GM18861 (cell line): Measurements from ENCODE around the gene CCNDBP1.
"Not testable (repeated sequence)": the region's sequence is repeated elsewhere in the genome, so short reads cannot be mapped to it uniquely, and the experiment has no call there.

ENCODE experiments used
- ATAC-seq: cut with Tn5 transposase; IDR thresholded peaks from one replicate; pipeline ENCODE4 v1.9.1; 2021; ENCODE audit not compliant: unreplicated experiment

CCNDBP1 gene

DNA sequence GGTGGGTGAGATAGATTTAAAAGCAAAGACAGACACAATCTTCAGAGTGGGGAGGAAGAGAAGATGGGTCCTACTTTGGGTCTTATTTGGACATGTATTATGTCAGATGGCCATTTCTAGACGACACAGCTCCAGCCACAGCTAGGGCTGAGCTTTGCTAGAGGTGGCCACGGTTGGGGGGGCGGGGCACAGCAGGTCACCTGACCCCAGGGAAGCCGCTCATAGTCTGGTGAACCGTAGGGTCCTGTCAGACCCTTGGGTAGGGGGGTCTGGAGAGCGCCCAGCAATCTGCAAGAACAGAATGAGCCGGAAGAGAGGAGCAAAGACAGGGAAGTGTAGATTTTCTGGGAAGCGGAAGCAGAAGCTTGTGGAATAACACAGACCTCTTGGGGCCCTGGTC, 29.0 kb downstream of the CCNDBP1 start:
- no peak for ATAC-seq

DNA sequence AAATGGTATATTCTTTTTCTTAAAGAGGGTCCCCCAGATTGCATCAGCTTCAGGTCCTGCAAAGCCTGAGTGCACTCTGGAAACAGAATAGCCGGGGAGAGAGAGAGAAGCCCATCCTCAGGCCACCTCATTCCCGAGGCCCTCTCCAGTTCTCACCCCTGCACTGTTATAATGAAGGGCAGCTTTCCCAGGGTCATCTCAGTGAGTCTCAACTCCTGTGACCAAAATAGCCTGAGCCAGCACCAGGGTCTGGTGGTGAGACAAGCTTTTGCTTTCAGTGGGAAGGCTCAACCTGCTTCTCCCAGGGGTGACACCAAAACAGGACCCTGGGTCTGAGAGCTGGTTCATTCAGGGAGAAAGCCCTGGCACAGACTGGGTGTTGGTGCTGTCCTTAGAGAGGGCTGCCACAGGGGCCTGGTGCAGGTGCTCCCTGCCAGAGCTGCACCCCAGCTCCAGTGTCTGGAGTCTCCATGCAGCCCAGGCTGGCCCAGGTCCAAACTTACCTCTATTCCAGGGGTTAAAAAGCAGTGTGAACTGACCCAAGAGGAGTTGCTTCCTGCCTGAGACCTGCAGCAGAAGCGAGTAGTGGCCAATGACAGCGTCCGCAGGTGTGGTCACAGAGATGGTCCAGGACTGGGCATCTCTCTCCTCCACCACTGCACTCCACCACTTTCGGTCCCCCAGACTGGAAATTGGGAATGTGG, 29.5 kb downstream of the CCNDBP1 start:
- no peak for ATAC-seq

DNA sequence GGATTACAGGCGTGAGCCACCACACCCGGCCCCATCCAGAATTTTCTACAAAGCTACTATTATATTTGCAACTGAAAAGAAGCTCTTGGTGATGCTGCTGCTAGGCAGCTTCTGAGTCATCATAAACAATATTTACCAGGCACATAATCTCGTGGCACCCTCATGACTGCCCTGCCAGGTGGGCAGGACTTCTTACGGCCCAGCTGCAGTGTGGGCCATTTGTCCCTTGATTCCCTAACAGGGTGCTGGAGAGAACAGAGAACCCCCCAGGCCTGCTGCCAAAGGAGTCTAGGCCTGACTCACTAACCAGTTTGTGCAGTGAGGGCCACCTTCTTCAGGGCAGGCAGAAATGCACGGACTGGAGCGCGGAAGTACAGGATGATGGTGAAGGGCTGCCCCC, 30.8 kb downstream of the CCNDBP1 start:
- ATAC-seq: no peak

DNA sequence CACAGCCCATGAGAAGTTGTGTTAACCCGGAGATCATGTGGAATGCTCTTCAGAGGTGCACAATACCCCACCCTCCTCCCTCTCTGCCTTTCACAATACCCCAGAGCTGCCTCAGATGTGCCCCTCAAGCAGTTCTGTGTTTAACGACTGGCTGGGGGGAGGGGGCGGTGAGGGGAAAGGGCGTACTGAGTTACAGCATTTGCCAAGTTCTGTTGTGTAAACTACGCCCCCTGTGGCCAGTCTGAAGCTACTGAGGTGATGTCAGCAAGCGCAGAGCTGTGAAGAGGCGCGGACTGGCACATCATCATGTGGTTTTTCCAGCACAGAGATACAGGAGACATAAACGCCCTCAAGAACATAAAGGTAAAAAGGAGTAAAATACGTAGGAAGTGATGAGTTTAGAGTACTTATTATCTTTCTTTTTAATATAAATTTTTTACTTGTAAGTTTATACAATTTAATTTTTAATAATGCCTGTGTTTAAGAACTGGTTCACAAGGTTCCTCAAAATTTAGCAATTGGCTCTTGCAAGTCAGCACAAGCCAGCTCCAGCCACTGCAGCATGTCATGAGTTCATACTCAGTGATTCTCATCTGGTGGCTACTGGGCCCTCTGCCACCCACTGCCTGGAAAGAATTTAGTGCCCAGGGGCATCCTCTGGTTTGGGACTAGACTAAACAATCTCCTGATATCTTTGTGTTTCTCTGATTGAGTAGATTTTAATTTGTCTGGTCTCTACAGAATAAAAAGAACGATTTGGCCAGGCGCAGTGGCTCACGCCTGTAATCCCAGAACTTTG, 33.9 kb downstream of the CCNDBP1 start:
- ATAC-seq: no peak

DNA sequence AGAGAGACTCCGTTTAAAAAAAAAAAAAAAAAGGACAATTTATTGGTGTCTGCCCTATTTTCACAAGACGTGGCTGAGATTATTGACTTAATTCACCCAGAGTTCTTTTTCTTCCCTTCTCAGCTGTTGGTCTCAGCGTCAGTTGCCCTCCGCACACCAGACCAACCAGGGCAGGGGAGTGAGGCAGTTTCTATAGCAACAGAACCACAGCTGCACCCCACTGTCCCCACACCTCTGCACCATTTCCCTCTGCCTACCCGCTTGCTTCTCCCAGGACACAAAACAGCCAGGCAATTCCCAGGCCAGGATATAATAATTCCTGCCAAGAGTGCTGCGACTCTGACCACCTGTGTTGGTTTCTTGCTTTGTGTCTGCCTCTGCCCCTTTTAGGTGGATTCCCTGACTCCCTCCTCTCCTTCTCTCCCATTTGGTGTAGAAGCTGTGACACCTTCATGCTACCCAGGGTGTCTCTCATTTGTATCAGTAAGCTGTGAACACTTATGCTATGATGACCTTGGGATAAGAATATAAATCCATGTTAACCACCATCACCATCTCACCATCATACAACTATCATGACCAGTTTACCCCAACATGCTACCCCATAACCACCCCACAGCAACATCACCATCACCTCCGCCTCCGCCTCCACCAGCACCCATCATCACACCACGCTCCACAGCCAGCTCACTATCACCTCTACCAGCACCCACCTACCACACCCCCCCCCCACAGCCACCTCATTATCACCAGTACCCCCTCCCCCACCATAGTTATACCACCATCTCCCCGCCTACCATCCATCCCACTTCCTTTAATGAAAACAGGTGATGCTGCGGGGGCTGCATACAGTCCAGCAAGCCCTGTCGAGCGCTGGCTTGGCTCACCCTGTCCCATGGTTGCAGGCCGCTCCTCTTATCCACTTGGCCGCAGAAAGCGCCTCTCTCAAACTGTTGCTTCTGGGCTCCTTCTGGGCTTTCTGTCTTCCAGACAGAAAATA, 35.0 kb downstream of the CCNDBP1 start:
- ATAC-seq: no peak

DNA sequence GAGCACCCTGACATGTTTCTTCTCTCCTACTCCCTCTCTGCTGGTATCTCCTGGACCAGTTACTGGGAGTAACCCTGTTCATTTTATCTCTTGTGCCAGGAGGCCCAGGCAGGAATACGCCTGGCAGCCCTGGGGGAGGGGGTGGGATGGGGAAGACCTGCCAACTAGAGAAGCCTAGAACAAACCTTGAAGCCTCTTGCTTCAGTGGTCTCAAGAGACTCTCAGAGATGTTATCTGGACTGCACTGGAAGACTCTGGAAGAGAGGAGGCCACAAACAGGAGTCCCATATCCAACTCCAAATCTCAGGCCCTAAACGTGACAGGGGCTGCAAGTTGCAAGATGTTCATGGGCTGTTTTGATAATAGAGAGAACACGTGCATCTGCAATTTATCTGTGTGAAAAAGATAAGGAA, 35.8 kb downstream of the CCNDBP1 start, which contains the start of gene EPB42:
TSS of gene EPB42 (minus strand) at position 28 of the 413 bp plus-strand sequence. CDS start 193 bp downstream, outside the sequence.
- ATAC-seq: no peak

DNA sequence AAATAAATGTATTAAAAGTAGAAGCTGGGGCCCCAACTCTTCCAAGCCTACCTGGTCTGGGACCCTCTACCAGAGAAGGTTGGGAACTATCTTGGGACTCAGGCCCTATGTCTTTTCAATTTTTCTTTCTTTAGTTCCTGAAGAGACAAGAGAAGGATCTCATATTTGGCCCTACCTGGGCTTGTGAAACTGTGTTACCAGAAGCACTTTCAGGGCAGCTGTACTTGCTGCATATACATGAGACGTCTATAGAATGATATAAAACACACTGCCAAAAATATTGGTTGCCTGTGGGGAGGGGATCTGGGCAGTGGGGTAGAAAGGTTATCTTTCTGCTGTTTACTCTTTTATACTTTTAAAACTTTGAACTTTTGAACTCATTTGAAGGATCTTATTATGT, 36.2 kb downstream of the CCNDBP1 start:
- ATAC-seq: no peak

DNA sequence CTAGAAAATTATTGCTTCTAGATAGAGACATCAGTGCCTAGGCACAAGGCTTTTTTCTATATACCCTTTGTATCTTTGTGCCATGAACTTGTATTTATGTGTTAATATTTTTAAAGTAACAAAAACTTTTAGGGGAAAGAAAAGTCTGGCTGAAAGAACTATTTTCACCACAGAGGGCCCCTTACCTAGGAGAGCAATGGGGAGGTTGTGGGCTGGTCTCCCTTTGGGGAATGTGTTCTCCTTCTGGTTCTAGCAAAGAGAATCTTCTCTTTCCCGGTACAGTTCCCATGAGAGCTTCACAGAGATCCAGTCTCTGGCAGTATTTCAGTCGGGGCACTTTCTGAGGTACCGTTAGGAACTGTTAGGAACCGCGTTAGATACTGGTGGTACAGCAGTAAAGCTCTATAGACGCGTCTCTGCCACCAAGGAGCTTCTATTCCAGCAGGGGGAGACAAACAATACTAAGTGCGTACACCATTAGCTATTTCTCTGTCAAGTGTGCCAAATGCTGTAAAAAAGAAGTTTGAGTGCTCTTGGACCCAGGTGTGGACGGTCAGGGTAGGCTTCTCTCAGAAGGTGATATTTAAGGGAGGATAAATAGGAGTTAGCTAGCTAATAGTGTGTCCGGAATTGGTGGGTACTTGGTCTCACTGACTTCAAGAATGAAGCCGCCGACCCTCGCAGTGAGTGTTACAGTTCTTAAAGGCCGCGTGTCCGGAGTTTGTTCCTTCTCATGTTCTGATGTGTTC, 40.2 kb downstream of the CCNDBP1 start:
- ATAC-seq: no peak

DNA sequence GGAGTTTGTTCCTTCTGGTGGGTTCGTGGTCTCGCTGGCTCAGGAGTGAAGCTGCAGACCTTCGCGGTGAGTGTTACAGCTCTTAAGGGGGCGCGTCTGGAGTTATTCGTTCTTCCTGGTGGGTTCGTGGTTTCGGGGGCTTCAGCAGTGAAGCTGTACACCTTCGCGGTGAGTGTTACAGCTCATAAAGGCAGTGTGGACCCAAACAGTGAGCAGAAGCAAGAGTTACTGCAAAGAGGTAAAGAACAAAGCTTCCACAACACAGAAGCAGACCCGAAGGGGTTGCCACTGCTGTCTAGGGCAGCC, 40.7 kb downstream of the CCNDBP1 start:
- ATAC-seq: not testable (repeated sequence)

DNA sequence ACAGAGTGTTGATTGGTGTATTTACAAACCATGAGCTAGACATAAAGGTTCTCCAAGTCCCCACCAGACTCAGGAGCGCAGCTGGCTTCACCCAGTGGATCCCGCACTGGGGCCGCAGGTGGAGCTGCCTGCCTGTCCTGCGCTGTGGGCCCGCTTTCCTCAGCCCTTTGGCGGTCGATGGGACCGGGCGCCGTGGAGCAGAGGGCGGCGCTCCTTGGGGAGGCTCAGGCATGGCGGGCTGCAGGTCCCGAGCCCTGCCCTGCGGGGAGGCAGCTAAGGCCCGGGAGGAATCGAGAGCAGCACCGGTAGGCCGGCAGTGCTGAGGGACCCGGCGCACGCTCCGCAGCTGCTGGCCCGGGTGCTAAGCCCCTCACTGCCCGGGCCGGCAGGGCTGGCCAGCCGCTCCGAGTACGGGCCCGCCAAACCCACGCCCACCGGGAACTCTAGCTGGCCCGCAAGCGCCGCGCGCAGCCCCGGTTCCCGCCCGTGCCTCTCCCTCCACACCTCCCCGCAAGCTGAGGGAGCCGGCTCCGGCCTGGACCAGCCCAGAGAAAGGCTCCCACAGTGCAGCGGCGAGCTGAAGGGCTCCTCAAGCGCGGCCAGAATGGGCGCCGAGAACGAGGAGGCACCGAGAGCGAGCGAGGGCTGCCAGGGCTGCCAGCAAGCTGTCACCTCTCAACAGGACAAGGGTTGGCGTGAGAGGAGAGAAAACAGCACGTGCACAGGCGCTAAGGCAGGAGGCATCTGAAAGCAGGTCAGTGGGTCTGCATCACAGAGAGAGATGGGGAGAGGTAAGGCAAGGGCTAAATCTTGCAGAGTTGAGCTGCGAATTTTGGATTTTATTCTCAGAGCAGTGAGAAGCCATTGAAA, 41.5 kb downstream of the CCNDBP1 start:
- no peak for ATAC-seq

DNA sequence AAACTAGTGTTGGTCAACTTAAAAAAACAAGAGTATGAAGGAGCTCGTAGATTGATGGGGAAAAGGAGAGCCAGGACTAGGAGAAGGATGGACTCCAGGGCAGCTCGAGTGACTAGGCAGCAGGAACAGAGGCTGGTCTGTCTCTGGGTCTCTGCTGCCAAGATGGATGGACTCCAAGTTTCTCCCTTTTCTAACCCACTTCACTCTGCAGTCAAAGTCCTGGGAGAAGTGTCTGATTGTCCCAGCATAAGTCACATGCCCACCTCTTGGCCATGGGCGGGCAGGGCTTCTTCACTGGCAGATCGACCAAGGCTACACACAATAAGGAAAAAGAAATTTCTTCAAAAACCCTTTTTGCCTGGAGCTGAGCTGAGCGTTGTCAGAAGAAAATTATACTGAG, 44.8 kb downstream of the CCNDBP1 start:
- ATAC-seq: no peak

DNA sequence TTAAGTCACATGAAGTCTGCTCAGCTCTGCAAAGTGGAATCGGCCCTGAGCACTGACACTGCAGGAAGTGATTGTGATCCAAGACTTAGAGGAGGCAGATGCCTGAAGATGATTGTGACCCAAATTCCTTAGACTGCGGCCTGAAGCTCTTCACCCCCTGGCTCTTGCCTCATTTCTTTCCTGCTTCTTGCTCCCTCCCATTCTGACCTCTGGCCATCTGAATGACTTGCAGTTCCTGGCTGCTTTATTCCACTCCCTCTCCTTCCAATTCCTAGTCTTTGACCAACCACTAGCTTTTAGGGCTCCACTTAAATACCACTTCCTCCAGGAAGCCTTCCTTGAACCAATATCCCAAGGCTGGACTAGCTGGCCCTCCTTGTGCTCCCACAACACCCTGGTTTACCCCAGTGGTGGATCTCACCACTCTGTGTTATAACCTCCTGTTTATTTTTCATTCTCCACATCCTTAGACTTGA, 45.5 kb downstream of the CCNDBP1 start:
- ATAC-seq: no peak

DNA sequence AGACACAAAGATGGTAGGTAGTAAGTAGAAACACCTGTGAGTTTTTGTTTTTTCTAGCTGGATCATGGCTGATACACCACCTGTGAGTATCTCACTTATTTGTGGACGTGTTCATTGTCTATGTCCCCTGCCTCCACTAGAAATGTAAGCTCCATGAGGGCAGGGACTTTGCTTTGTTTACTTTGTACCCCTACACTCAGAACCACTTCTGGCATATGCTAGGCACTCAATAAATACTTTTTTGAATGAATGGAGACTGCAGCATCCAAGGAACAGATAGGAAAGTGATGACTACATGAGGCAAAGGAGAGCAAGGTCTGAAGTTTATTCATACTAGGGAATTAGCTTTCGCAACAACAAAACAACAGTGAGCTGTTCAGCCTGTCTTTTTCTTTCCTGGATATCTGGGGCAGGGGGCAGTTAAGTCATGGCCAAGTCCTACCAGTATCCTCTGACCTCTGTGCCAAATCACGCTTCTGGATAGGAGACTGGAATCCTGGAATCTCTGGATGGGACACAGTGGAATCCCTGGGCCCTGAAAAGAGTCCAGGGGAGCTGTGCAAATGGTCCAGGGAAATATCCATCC, 47.2 kb downstream of the CCNDBP1 start:
- ATAC-seq: no peak

DNA sequence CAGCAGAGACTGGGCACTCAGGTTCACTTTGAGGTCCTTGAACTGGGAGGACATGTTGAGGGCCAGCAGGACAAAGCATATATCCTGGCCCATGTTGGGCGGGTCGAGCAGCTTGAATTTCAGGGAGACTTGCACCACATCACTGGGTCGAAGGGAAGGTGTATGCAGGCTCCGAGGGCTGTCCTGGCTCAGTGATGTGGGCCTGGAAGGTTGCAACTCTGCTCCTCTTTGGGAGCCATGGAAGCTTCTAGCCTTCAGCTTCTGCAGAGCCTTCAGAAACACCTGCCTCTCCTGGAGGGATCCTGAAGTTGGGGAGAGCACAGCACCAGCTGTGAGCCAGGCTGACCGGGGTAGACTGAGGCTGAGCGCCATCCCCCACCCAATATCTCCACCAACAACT, 50.3 kb downstream of the CCNDBP1 start:
- ATAC-seq: no peak

DNA sequence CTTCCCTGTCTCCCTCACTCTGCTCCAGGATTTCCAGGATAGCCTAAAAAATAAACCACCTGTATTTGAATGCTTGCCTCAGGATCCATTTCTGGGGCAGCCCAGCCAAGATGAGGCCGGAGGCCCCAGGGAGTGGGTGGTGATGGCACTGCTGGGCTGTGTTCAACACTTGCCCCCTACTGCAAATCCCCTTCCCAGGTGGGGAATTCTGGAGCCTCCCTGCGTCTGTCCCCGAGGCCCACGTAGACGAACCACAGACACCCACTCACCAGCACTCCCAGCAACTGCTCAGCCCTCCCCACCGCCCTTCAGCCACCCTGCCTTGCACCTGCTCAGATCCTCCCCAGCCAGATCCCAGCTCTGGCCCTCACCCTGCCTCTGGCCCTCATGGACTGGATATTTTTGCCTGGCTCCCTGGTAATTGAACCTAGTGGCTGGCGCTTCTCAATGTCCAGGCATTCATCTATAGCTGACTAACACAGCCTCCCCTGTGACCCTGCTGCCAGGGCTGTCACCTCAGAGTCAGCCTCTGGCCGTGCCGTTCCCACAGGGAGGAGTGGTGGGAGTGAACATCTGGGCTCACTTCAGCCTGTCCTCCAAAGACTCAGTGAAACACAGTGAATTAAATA, 52.8 kb downstream of the CCNDBP1 start:
- no peak for ATAC-seq

DNA sequence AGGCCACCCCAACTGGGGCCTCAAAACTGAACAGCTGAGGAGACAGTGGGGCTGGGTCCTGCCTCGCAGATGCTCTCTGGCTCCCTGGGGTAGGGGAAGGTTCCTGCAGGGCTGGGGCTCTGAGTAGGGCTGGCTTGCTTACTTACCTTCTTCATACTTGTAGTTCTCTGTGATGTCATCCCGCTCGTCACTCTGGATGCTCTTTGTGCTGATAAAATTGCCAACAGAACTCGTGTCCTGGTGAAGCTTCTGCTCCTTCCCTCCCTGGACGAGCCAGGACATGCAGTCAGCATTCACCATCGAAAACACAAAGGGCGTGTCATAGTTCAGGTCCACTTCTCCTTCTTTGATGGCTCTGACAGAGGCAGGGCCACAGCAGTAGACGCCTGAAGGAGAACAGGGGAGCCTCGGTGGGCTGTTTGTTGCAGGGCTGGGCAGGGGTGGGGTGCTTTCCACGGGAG, 53.5 kb downstream of the CCNDBP1 start:
- no peak for ATAC-seq

DNA sequence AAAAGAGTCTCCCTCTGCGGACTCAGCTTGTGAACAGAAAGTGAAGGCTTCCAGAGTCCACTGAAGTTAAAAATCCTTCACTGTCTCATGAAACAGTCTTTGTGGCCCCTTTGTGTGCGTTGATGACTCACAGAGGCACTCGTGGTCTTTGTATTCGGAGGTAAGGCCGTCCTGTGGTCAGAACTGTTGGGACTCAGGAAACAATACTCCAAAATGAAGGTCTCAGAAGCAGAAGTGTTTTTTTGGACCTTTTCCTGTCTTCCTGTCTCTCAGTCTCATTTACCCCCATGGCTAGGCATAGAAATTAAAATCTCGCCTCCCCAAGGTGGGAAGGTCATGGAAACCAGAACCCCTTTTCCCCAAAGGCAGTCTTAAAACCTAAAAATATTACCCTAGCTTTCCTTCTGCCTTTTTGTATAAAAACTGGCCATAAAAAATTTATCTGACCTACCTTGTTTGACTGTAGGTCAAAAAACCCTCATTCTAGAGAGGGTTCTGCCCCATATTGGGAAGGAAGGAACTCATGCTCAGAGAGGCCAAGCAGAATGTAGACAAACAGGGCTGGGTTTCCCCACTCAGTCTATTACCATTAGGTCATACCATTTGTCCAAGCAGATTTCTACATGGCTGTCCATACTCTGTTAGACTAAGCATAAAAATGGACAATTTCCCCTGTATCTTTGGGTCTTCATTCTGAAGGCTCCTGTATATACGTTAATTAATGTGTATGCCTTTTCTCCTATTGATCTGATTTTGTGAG, 54.7 kb downstream of the CCNDBP1 start:
- no peak for ATAC-seq

DNA sequence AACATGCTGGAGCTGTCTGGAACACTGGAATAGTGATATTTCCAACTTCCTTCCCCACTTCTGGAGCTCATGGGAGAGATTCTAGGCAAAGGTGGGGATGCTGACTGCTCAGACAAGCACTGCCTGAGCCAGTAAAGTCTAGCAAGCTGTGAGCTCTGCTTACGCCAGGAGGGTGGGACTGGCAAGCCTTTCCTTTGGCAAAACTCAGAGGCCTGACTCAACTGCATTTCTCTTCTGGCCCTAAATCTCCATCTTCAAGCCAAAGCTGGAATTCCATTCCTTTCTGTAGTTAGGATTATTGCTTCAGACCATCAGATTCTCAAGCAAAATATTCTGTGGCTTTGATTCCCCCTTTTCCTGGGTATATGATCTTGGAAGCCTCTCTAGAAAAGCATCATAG, 55.9 kb downstream of the CCNDBP1 start:
- no peak for ATAC-seq
